DMS153 (cell line): ENCODE data around the gene PIGB.
"Not testable (repeated sequence)": the region's sequence is repeated elsewhere in the genome, so short reads cannot be mapped to it uniquely, and the experiment has no call there.

Source experiments
- DNase-seq: peaks from one replicate; lab custom pipeline; 2025; lab: John Stamatoyannopoulos, UW

The PIGB gene

GRCh38 chr15:55302801-55303200 lies 16.2 kb upstream of the PIGB start:
- not testable (repeated sequence) for DNase-seq

- no peak for DNase-seq
These were observed 665 bp downstream of the PIGB start for GRCh38 chr15:55319537-55320237.

- DNase-seq = no peak
These were observed 1.2 kb downstream of the PIGB start for GRCh38 chr15:55320238-55320550.

- DNase-seq = no peak
These were observed 1.9 kb downstream of the PIGB start for GRCh38 chr15:55320963-55321362.

- no peak for DNase-seq
These were observed 3.4 kb downstream of the PIGB start for GRCh38 chr15:55322467-55322866.

DNA sequence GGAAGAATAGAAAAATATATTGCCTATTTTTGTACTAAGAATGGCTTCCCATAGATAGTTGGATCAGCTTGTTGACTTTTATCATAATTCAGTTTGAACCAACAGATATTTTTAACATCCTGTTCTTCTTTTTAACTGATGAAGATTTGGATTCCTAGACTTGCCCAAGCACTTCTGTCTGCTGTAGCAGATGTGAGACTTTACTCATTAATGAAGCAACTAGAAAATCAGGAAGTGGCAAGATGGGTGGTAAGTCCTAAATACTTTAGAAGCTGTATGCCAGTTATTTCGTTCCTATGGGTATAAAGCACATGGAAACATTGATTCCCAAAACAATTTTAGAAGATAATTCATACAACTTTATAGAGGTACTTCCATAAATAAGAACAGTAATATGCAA lies 8.4 kb downstream of the PIGB start:
- DNase-seq = no peak

- DNase-seq = no peak
These were observed 15.3 kb downstream of the PIGB start for GRCh38 chr15:55334371-55334770.

GRCh38 chr15:55334997-55335396 lies 16.0 kb downstream of the PIGB start:
- no peak for DNase-seq

DNA sequence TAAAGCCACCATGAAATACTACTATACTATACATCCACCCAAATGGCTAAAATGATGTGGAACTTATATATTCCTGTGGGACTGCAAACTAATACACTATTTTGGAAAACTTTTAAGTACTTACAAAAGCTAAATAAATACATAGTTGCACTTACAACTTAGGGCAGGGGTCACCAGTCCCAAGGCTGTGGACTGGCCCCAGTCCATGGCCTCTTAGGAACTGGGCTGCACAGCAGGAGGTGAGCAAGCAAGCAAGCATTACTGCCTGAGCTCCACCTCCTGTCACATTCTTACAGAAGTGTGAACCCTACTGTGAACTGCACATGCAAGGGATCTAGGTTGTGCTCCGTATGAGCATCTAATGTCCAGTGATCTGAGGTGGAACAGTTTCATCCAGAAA lies 18.1 kb downstream of the PIGB start:
- DNase-seq = no peak

DNA sequence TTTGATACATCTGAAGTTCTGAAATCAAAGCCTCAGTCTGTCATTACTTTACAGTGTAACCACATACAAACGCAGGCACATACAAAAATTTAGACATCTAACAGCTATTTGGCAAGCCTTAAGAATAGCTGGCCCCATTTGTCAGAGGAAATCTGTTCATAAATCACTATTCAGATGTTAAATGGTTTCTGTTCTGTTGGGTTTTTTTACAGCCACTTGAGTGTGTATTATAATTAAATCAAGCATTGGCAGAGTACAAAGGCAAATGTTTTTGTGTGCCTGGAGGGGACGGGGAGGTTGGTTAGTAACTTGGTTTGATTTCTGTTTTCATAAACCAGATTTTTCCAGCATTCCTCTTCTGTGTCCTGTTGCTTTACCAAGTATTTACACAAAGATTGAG lies 24.1 kb downstream of the PIGB start:
- peak; percentile 13 for DNase-seq

DNA sequence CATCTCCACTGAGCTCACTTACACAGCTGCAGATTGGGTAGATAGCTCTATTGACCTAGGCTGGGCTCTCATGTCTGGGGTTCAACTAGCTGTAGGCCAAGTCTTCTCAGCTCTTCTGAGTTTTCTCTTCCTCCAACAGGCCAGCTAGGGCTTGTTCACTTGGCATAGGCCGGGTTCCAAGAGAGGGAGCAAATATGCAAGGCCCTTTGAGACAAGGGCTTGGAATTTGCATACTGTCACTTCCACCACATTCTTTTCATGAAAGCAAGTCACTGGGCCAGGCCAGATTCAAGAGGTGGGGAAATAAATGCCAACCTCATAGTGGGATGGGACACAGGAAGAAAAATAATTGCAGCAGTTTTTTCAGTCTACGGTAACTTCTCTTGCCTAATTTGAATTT lies 25.2 kb downstream of the PIGB start:
- DNase-seq = no peak

DNA sequence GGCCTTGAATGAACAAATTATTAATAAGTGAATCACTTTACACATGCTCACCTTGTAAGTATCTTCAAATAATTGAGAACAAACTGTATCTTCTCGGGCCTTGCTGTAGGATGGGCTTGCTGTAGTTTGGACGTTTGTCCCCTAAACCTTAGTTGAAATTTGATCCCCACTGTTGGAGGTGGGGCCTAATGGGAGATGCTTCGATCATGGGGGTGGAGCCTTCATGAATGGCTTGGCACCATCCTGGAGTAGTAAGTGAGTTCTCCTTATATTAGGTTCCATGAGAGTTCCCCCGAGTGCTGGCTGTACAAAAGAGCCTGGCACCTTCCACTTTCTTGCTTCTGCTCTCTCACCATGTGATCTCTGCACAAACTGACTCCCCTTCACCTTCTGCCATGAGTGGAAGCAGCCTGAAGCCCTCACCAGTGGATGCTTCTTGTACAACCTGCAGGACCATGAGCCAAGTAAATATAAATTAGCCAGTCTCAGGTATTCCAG lies 29.3 kb downstream of the PIGB start:
- DNase-seq = no peak

GRCh38 chr15:55349282-55349681 lies 30.3 kb downstream of the PIGB start:
- DNase-seq = no peak

GRCh38 chr15:55353025-55353424 lies 34.0 kb downstream of the PIGB start:
- DNase-seq = no peak

DNA sequence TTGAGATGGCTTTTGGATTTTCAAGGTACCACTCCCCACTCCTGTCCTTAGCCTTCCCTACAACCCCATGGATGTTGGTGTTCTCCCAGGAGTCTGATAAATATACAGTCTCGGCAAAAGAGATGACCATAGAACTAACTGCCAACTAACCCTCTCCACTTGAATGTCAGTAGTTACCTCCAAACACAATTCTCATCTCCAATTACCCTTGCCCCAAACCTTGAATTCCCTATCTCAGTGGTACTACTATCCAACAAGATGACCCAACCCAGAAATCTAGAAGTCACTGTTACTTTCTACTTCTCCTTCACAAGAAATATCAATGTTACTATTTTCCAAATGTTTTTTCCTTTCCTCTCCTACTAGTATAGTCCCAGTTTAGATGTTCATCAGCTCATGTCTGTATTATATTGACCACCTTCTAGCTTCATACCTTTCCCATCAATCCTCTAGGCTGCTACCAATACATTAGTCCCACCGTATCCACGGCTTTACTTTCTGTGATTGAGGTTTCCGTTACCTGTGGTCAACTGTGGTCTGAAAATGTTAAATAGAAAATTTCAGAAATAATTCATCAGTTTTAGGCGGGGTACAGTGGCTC lies 38.1 kb downstream of the PIGB start:
- DNase-seq = no peak

- no peak for DNase-seq
These were observed 38.8 kb downstream of the PIGB start for GRCh38 chr15:55357774-55358173.

DNA sequence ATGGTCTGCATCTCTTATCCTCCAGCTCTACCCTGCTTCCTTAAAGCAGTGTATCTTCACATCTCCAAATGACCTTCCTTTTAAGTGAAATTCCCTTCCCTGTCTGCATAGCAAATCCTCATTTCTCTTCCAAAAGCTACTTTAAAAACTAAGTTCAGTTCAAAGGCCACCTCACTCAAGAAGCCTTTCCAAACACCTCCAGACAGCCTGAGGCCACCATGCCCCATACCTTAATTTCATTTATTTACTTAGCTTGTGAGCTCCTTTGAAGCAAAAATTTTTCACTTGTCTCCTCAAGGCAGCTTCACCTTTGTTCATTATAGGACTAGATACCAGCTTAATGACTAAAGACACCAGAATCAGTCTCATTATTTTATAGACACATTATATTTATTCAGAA lies 39.4 kb downstream of the PIGB start:
- DNase-seq = no peak

- DNase-seq = no peak
These were observed 41.2 kb downstream of the PIGB start for GRCh38 chr15:55360256-55360655.

DNA sequence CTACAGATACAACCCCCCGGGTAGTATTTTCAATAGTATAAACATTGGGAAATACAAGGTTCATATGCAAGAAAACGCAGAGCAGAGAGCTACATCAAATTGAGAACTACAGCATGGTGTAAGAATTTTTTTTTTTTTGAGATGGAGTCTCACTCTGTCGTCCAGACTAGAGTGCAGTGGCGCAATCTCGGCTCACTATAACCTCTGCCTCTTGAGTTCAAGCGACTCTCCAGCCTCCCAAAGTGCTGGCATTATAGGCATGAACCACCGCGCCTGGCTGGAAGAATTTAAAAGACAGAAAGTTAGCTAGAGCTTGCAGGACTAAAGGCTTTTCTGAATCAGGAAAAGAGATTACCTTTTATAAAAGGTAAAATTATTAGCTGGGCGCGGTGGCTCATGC lies 42.0 kb downstream of the PIGB start:
- DNase-seq = no peak

DNA sequence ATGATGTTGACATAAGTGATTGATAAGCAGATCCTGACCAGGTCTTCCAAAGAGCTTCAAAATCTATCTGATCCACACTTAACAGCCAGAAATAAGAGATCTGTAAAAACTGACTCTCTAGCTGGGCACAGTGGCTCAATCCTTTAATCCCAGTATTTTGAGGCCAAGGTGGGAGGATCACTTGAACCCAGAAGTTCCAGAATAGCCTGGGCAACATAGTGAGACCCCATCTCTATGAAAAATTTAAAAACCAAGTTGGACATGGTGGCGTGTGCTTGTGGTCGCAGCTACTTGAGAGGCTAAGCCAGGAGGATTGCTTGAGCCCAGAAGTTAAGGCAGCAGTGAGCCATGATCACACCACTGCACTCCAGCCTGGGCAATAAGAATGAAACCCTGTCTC lies 43.6 kb downstream of the PIGB start:
- no peak for DNase-seq

GRCh38 chr15:55366981-55367380 lies 48.0 kb downstream of the PIGB start:
- DNase-seq = no peak

GRCh38 chr15:55372701-55373440 lies 53.8 kb downstream of the PIGB start:
- no peak for DNase-seq

DNA sequence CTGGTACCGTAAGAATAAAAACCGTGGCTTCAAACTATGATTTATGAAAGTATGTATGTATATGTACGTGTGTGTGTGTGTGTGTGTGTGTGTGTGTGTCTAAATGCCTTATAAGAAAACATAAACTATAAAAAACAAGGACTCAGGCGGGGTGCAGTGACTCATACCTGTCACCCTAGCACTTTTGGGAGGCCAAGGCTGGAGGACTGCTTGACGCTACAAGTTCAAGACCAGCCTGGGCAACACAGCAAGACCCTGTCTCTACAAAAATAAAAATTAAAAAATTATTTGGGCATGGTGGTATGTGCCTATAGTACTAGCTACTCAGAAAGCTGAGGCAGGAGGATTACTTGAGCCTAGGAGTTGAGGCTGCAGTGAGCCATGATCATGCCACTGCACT lies 60.1 kb downstream of the PIGB start:
- DNase-seq = no peak
